Kidney epithelial cell (primary cell): Measurements from ENCODE around the gene PPP1R12A. TPM values are rescaled to one million over a fixed set of nuclear protein-coding genes. Genes with fewer than 3 reads are reported as not detected.
A peak's percentile ranks its signal among the peaks of the same experiment; 100 is the strongest.

Experiments used
- DNase-seq: peaks from one replicate; pipeline ENCODE4 v3.0.0-alpha.2; 2010; ENCODE audit warnings: low read depth
- H3K27me3 ChIP-seq: 2 replicates; pipeline ENCODE4 v1.6.0; 2011; ENCODE audit warnings: low read length; ENCODE audit not compliant: control insufficient read depth, insufficient read depth
- H3K36me3 ChIP-seq: 2 replicates; pipeline ENCODE4 v1.5.1; 2011; ENCODE audit warnings: low read length; ENCODE audit not compliant: control insufficient read depth, insufficient read depth
- H3K4me3 ChIP-seq: 2 replicates; pipeline ENCODE4 v1.5.1; 2011; ENCODE audit warnings: low read depth, mild to moderate bottlenecking, control low read depth, low read length
- CTCF ChIP-seq: IDR thresholded peaks from 2 replicates; pipeline ENCODE4 v1.5.1; 2011; ENCODE audit warnings: mild to moderate bottlenecking, moderate library complexity, low read length, control low read depth, inconsistent platforms; ENCODE audit not compliant: insufficient read depth, poor library complexity, severe bottlenecking
- total RNA-seq: library from RNA; depleted of rRNA; stranded (reverse); fragments of >200 nt; gene quantifications from 2 replicates; pipeline ENCODE4 v1.2.3, GENCODE V29; 2015

The PPP1R12A gene
- total RNA-seq, 1 donor from 2014 or later = 47.2 TPM

DNA sequence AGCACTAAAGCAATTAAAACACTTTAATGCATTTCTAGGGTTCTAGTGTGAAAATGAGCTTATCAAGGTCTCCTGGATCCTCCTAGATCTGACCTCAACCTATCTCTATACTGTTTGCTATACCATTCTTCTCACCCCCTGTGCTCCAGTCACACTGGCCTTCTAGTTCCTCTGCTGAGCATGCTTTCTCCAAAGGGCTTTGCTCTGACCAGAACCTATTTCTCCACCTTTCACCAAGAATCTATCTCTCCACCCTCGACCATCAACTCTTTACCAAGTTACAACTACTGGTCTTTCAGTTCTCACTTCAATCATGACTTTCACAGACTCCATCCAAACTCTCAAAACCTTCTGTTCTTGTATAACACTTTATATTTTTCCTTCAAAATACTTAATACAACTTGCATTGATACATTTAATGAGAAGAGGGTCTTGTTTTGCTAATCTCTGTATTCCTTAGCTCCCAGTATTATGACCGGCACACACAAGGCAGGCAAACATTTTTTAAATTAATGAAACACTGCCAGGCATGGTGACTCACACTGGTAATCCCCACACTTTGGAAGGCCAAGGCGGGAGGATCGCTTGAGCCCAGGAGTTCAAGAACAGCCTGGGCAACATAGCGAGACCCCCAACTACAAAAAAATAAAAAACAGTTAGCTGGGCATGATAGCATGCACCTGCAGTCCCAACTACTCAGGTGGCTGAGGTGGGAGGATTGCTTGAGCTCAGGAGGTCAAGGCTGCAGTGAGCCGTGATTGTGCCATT lies 22.8 kb downstream of the PPP1R12A start:
- Histone ChIP-seq H3K27me3 (no peaks in the 10 kb centered on the region), H3K4me3 (no peak overlapping the region), H3K36me3 (no peaks in the 10 kb centered on the region)
- no peak for DNase-seq
- TF ChIP-seq CTCF = no peak

GRCh38 chr12:79908366-79908765 lies 26.5 kb downstream of the PPP1R12A start:
- TF ChIP-seq CTCF = no peak
- Histone ChIP-seq H3K27me3 (no peaks in the 10 kb centered on the region), H3K4me3 (no peak overlapping the region), H3K36me3 (no peaks in the 10 kb centered on the region)
- DNase-seq = no peak

GRCh38 chr12:79901506-79901905 lies 33.4 kb downstream of the PPP1R12A start:
- Histone ChIP-seq H3K36me3 (no peaks in the 10 kb centered on the region), H3K4me3 (no peak overlapping the region), H3K27me3 (no peaks in the 10 kb centered on the region)
- no peak for DNase-seq
- no peak for TF ChIP-seq CTCF

GRCh38 chr12:79900951-79901350 lies 33.9 kb downstream of the PPP1R12A start:
- Histone ChIP-seq H3K36me3 (no peaks in the 10 kb centered on the region), H3K27me3 (no peaks in the 10 kb centered on the region), H3K4me3 (no peak overlapping the region)
- TF ChIP-seq CTCF = no peak
- DNase-seq = no peak

GRCh38 chr12:79900199-79900598 lies 34.7 kb downstream of the PPP1R12A start:
- no peaks in the 10 kb centered on the region for H3K36me3 ChIP-seq
- H3K4me3 ChIP-seq = no peak overlapping the region
- DNase-seq = no peak
- TF ChIP-seq CTCF = no peak
- no peaks in the 10 kb centered on the region for H3K27me3 ChIP-seq

DNA sequence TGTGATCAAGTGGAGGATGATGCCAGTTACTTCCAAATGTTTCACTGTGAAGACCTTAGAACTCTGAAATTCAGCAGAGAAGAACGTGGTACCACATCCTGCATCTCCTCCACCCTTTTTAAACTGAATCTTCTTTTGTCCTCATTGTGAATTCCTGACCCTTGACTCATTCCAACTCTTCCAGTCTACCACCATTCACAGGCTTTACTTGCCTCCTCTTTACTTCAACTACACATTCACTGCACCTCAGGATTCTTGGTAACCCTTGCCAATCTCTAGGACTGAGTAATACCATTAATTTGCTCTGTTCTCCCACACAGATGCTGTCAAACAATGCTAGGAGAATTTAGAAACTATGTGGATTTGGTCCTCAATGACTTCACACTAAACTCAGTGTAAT lies 37.3 kb downstream of the PPP1R12A start:
- no peaks in the 10 kb centered on the region for H3K27me3 ChIP-seq
- no peak overlapping the region for H3K4me3 ChIP-seq
- H3K36me3 ChIP-seq = no peaks in the 10 kb centered on the region
- DNase-seq = peak; percentile 82
- TF ChIP-seq CTCF = no peak
